ENCODE results near the gene TRAK1.

The TRAK1 gene

DNA sequence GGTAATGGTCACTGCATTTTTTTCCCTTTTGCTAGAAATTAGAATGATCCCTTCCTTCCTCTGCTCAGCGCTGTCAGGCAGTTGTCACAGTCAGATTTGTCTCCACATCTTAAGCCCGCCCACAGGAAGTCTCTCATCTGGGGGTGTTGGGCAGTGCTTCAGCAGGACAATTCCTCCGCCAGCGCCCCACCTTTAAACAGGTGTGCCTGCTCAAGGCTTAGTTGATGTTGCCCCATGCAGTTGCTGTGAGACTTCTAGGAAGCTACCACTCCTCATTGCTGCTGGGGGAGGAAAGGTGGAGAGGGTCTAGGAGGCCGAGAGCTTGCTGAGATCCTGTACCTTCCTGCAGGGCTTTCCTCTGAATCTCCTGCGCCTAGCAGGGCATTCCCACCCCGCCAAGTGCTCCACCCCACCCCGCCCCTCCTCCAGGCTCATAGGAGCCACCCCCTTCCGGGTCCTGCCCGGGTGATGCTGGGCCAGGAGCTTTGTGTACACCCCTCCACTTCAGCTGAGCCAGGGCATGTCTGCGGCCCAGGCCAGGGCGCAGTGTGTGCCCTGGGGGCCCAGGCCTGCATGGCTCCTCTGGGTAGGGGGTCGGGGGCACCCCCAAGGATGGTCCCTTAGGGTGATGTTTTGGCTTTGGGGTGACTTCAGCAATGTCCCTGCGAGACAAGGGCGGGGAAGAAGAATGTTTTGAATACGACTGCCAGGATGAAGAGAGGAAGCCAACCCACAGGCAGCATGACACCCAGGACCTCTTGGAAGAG, 68.7 kb downstream of the TRAK1 start:
- H3K9me3 Mint-ChIP-seq: no peaks in the 10 kb centered on the region
- no peaks in the 10 kb centered on the region for H3K36me3 Mint-ChIP-seq (ENCODE audit: low read depth)
- peak overlapping the region; percentile 81 for H3K27ac Mint-ChIP-seq
- no peaks in the 10 kb centered on the region for H3K27me3 Mint-ChIP-seq
- peak overlapping the region; percentile 33 for H3K4me3 Mint-ChIP-seq
- peaks cover 37% of the 10 kb centered on the region for H3K4me1 Mint-ChIP-seq (ENCODE audit: low read depth)
- DNase-seq: peak; percentile 36

DNA sequence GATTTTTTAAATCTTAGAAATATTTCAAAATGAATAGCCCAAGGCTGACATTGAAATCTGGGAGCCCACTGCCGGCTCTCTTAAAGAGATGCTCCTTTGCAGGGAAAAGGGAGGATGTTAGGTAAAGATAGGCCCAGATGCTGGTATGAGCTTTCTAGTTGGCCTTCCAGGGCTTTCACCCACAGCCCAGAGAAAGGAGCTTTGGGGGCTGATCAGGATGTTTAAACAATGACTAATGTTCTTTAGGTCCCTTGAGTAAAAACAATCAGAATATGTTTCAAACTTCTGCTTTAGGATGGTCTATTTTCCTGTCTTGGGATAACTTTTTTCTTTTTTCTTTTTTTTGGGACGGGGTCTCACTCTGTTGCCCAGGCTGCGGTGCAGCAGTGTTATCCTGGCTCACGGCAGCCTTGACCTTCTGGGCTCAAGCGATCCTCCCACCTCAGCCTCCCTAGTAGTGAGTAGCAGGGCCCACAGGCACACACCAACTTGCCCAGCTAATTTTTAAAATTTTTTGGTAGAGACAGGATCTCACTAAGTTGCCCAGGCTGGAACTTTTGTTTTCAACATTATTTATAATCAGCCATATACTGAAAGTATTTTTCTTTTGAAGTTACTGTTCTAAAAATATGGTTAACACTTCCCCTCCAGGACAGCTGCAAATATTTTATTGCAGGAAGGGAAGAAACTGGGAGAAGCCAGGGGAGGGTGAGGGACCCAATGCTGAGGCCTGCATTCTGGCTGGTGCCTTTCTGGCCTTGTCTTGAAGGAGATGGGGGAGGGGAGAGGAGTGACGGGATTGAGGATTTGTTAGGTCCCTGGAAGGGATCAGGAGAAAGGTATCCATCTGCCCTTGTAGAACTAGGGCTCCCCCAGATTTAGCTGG, 70.1 kb downstream of the TRAK1 start:
- H3K36me3 Mint-ChIP-seq (ENCODE audit: low read depth): no peaks in the 10 kb centered on the region
- no peak overlapping the region for H3K27ac Mint-ChIP-seq
- H3K4me3 Mint-ChIP-seq: no peak overlapping the region
- H3K9me3 Mint-ChIP-seq: no peaks in the 10 kb centered on the region
- no peaks in the 10 kb centered on the region for H3K27me3 Mint-ChIP-seq
- H3K4me1 Mint-ChIP-seq (ENCODE audit: low read depth): peaks cover 37% of the 10 kb centered on the region
- DNase-seq: no peak

- no peak for DNase-seq
- Mint-ChIP-seq H3K4me1 (ENCODE audit: low read depth) (peaks cover 36% of the 10 kb centered on the region), H3K36me3 (ENCODE audit: low read depth) (no peaks in the 10 kb centered on the region), H3K4me3 (no peak overlapping the region), H3K9me3 (no peaks in the 10 kb centered on the region), H3K27ac (no peak overlapping the region), H3K27me3 (no peaks in the 10 kb centered on the region)
Measured at GRCh38 chr3:42162462-42162861, 71.3 kb downstream of the TRAK1 start.

GRCh38 chr3:42163622-42164244, 72.6 kb downstream of the TRAK1 start:
- H3K27ac Mint-ChIP-seq: peak overlapping the region; percentile 16
- no peaks in the 10 kb centered on the region for H3K36me3 Mint-ChIP-seq (ENCODE audit: low read depth)
- H3K27me3 Mint-ChIP-seq: no peaks in the 10 kb centered on the region
- H3K4me1 Mint-ChIP-seq (ENCODE audit: low read depth): peaks cover 29% of the 10 kb centered on the region
- no peaks in the 10 kb centered on the region for H3K9me3 Mint-ChIP-seq
- no peak overlapping the region for H3K4me3 Mint-ChIP-seq
- no peak for DNase-seq

- H3K4me1 Mint-ChIP-seq (ENCODE audit: low read depth): peaks cover 21% of the 10 kb centered on the region
Measured at GRCh38 chr3:42164656-42165055, 73.5 kb downstream of the TRAK1 start.

GRCh38 chr3:42165211-42165610, 74.1 kb downstream of the TRAK1 start:
- Mint-ChIP-seq H3K4me1 (ENCODE audit: low read depth) (peaks cover 21% of the 10 kb centered on the region), H3K4me3 (no peak overlapping the region), H3K27me3 (no peaks in the 10 kb centered on the region), H3K27ac (no peak overlapping the region), H3K9me3 (no peaks in the 10 kb centered on the region), H3K36me3 (ENCODE audit: low read depth) (no peaks in the 10 kb centered on the region)
- DNase-seq: no peak

More at GRCh38 chr3:42164656-42165055, 73.5 kb downstream of the TRAK1 start:
- Mint-ChIP-seq H3K9me3 (no peaks in the 10 kb centered on the region), H3K4me3 (no peak overlapping the region), H3K36me3 (ENCODE audit: low read depth) (no peaks in the 10 kb centered on the region), H3K27me3 (no peaks in the 10 kb centered on the region), H3K27ac (no peak overlapping the region)
- no peak for DNase-seq

DNA sequence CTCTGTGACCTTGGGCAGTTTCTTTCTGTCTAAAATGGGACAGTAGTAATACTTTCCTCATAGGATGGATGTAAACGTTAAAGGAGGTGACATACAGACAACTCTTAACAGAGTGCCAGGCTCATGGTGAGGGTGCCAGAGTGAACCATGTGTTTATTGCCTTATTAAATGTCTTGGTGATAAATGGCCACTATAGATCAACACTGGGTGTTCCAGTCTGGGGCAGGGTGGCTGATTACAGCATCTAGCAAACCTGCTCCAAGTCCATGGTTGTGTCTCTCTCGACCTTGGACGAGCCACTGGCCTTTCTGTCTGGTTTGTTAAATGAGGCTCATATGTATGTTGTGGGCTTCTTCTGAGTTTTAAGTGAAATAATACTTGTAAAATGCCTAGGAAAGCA, 75.1 kb downstream of the TRAK1 start:
- H3K36me3 Mint-ChIP-seq (ENCODE audit: low read depth): no peaks in the 10 kb centered on the region
- H3K27me3 Mint-ChIP-seq: no peaks in the 10 kb centered on the region
- H3K4me1 Mint-ChIP-seq (ENCODE audit: low read depth): peaks cover 18% of the 10 kb centered on the region
- DNase-seq: no peak
- H3K27ac Mint-ChIP-seq: no peak overlapping the region
- no peaks in the 10 kb centered on the region for H3K9me3 Mint-ChIP-seq
- no peak overlapping the region for H3K4me3 Mint-ChIP-seq

- DNase-seq: no peak
- no peaks in the 10 kb centered on the region for H3K9me3 Mint-ChIP-seq
- no peaks in the 10 kb centered on the region for H3K36me3 Mint-ChIP-seq (ENCODE audit: low read depth)
- H3K27me3 Mint-ChIP-seq: no peaks in the 10 kb centered on the region
- H3K4me3 Mint-ChIP-seq: no peak overlapping the region
- H3K27ac Mint-ChIP-seq: no peak overlapping the region
- H3K4me1 Mint-ChIP-seq (ENCODE audit: low read depth): peaks cover 22% of the 10 kb centered on the region
Measured at GRCh38 chr3:42166662-42167300, 75.6 kb downstream of the TRAK1 start.

- no peaks in the 10 kb centered on the region for H3K36me3 Mint-ChIP-seq (ENCODE audit: low read depth)
- H3K27me3 Mint-ChIP-seq: no peaks in the 10 kb centered on the region
- no peak overlapping the region for H3K4me3 Mint-ChIP-seq
- peaks cover 28% of the 10 kb centered on the region for H3K4me1 Mint-ChIP-seq (ENCODE audit: low read depth)
- no peak overlapping the region for H3K27ac Mint-ChIP-seq
- DNase-seq: no peak
- no peaks in the 10 kb centered on the region for H3K9me3 Mint-ChIP-seq
Measured at GRCh38 chr3:42169579-42170120, 78.5 kb downstream of the TRAK1 start.

DNA sequence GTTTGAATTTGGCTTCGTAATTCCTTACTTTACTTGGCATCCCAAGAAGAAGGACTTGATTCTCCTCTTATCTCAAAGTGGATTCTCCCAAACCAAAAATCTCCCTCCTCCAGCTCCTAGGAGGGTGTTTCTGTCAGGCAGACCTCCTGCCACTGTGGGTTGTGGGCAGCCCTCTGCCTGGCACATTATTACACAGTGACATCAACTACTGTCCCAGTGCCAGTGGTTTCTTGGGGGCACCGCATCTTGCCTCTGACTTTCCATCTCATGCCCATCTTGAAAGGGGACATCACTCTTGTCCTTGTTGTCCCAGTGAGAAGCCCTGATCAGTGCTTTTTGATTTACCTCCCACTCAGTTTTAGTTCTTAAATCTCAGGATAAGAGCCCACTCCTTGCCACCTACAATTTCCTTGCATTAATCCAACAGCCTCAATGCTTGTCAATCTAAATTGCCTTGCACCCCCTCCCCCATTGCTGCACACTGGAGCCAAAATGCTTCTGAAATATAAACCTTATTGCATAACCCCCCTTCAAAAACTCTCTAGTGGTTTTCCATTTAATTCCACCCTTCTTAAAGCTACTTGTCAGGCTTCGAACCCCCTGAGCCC, 81.0 kb downstream of the TRAK1 start:
- Mint-ChIP-seq H3K4me1 (ENCODE audit: low read depth) (peaks cover 28% of the 10 kb centered on the region), H3K9me3 (no peaks in the 10 kb centered on the region), H3K27ac (peak overlapping the region; percentile 7), H3K27me3 (no peaks in the 10 kb centered on the region), H3K36me3 (ENCODE audit: low read depth) (peaks cover 8% of the 10 kb centered on the region), H3K4me3 (no peak overlapping the region)
- no peak for DNase-seq

DNA sequence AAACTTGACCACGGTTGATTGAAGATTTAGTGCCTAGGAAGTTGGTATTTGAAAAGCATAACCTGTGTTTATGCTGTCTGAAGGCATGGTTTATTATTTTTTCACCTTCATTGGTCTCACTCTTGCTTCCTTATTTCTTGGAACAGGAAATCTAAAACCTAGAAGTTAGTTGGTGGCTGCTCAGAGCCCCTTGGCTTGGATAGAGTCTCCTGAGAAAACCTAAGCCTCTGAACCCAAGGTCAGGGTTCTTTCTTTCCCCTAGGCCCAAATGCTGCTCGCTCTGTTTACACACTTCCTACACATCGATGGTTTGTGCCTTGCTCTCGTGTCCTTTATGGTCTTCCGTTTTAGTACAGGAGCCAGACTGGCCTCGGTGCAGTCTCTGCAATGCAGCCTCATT, 82.2 kb downstream of the TRAK1 start:
- Mint-ChIP-seq H3K27ac (peak overlapping the region; percentile 5), H3K9me3 (no peaks in the 10 kb centered on the region), H3K4me1 (ENCODE audit: low read depth) (peaks cover 28% of the 10 kb centered on the region), H3K27me3 (no peaks in the 10 kb centered on the region), H3K36me3 (ENCODE audit: low read depth) (peaks cover 19% of the 10 kb centered on the region), H3K4me3 (no peak overlapping the region)
- DNase-seq: no peak

GRCh38 chr3:42174679-42175385, 83.7 kb downstream of the TRAK1 start:
- no peak for DNase-seq
- no peak overlapping the region for H3K27ac Mint-ChIP-seq
- H3K4me3 Mint-ChIP-seq: no peak overlapping the region
- H3K9me3 Mint-ChIP-seq: no peaks in the 10 kb centered on the region
- H3K36me3 Mint-ChIP-seq (ENCODE audit: low read depth): peaks cover 23% of the 10 kb centered on the region
- peaks cover 35% of the 10 kb centered on the region for H3K4me1 Mint-ChIP-seq (ENCODE audit: low read depth)
- H3K27me3 Mint-ChIP-seq: no peaks in the 10 kb centered on the region

GRCh38 chr3:42175386-42176240, 84.5 kb downstream of the TRAK1 start:
- peaks cover 23% of the 10 kb centered on the region for H3K36me3 Mint-ChIP-seq (ENCODE audit: low read depth)
- H3K27ac Mint-ChIP-seq: no peak overlapping the region
- no peaks in the 10 kb centered on the region for H3K9me3 Mint-ChIP-seq
- peaks cover 34% of the 10 kb centered on the region for H3K4me1 Mint-ChIP-seq (ENCODE audit: low read depth)
- no peak overlapping the region for H3K4me3 Mint-ChIP-seq
- DNase-seq: no peak
- H3K27me3 Mint-ChIP-seq: no peaks in the 10 kb centered on the region

Measured in activated T-cell treated with anti-CD3 and anti-CD28 coated beads, Interleukin-2, amount 50 U/mL, for 24 hours (primary cell).